ENCODE data around the gene TMEM18.

- TF ChIP-seq CTCF (IDR thresholded peaks at IDR 0.05; ENCODE audit: poor library complexity) (no peak), EZH2phosphoT487 (IDR thresholded peaks at IDR 0.05; ENCODE audit: low read depth, severe bottlenecking, unreplicated experiment) (no peak), EZH2 (IDR thresholded peaks at IDR 0.05; ENCODE audit: borderline replicate concordance) (no peak)
Observed at GRCh38 chr2:664063-664462, 13.1 kb downstream of the TMEM18 start.

All from hepatocyte (in vitro differentiated cells).